ENCODE measurements around the gene REXO2.

The REXO2 gene

DNA sequence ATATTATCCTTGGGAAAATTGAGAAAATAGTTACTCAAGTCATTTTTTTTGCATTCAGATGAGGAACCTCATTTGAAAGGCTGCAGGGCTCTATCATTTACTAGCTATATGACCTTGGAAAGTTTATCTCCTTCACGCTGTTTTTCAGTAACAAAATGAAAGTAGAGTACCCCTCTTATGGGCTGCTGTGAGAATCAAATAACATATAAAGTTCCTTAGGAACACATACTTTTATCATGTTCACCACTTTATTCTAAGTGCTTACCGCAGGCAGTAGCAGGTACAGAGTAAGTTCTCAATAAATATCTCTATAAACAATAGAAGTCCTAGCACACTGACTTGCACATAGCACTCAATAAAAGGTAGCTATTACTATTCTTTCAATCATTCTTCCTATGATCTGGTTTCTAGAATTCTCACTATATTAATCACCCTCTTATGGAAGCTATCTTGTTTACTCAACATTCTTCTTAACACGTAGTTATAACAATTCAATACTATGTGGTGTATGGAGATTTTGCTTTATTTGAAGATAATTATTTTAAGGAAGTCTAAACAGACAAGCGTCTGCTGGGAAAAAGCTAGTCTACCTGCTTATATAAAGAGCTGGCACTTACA lies 40.9 kb upstream of the REXO2 start:
- H3K4me3 ChIP-seq (ENCODE audit: low read depth, low read length): no peak overlapping the region
- H3K27ac ChIP-seq: peak overlapping the region; percentile 98; the same call in 1 of the 2 replicates

DNA sequence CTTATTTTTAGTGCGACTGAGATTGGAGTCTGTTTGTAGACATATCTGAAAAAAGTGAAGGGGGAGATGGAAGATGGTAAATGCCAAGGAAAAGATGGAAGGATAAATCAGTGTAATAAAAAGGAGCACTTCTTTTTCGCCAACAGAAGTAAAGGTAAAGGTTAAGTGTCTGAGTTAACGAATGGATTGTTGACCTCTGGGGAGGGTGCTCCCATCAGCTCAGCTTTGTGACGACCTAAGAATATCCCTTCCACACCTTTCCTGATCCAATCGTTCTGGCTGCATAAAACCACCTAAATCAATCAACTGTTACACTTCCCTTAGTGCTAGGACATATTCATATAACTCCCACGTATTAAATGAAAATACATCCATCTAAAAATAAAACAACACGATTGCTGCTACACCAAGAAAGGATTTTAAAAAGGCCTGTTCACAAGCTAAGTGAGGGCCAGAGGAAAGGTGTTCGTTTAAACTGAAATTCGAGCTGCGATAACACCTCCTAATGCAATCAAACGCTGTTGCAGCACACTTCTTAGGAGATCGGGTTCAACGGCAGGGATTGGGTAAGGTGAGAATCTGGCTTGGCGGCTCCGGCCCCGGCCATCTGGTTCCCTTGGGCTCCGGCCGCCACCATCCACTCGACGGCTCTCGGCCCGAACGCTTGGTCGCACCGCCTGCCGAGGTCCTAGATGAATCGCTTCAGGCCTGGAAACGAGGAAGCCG lies 39.6 kb upstream of the REXO2 start:
- peak; percentile 73 for DNase-seq

More for the DNA sequence above, 40.9 kb upstream of the REXO2 start:
- no peaks in the 10 kb centered on the region for H3K9me3 ChIP-seq (ENCODE audit: severe bottlenecking)
- peaks cover 12% of the 10 kb centered on the region for H3K36me3 ChIP-seq
- no peak for DNase-seq
- TF ChIP-seq, protein P1, sequence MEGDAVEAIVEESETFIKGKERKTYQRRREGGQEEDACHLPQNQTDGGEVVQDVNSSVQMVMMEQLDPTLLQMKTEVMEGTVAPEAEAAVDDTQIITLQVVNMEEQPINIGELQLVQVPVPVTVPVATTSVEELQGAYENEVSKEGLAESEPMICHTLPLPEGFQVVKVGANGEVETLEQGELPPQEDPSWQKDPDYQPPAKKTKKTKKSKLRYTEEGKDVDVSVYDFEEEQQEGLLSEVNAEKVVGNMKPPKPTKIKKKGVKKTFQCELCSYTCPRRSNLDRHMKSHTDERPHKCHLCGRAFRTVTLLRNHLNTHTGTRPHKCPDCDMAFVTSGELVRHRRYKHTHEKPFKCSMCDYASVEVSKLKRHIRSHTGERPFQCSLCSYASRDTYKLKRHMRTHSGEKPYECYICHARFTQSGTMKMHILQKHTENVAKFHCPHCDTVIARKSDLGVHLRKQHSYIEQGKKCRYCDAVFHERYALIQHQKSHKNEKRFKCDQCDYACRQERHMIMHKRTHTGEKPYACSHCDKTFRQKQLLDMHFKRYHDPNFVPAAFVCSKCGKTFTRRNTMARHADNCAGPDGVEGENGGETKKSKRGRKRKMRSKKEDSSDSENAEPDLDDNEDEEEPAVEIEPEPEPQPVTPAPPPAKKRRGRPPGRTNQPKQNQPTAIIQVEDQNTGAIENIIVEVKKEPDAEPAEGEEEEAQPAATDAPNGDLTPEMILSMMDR (IDR thresholded peaks at IDR 0.05; ENCODE audit: low read depth, low read length): no peak
- no peaks in the 10 kb centered on the region for H3K27me3 ChIP-seq (ENCODE audit: insufficient read depth, low read depth, severe bottlenecking)

DNA sequence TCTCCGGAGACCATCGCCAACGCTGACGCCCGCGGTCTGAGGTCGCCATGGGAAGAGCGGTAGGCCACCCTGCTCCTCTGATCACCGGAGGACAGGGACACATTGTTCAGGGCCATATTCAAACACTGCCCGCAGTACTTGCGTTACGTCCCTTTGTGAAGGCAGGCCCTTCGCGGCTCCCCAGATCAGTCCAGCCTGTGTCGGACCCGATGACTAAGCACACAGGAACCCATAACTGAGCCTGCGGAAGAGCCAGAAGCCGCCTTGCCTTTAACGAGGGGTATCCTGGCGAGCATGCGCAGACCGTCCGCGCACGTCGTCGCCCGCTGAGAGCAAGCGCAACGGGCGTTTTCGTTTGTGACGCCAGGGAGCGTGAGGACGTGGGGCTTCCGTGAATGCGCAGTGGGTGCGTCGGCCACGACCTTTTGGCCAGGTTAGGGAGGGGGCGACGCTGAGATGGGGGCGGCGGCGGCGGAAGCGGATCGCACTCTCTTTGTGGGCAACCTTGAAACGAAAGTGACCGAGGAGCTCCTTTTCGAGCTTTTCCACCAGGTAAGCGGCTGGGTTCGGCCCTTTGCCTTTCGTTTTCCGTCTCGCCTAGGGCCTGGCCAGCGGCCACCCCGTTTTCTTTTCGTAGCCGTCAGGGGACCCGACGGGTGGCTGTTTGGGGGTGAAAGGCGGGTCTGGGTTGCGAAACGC lies 38.9 kb upstream of the REXO2 start, which contains the start of the genes C11orf71 and RBM7:
Gene C11orf71 (minus strand): TSS at position 296 of the 699 bp plus-strand sequence. CDS start 180 bp downstream, at position 116.
Gene RBM7 (plus strand): TSS at position 451 of the 699 bp plus-strand sequence. CDS start 6 bp downstream, at position 457.
- H3K27me3 ChIP-seq (ENCODE audit: insufficient read depth, low read depth, severe bottlenecking): no peaks in the 10 kb centered on the region
- H3K9me3 ChIP-seq (ENCODE audit: severe bottlenecking): no peaks in the 10 kb centered on the region
- peaks cover 27% of the 10 kb centered on the region for H3K36me3 ChIP-seq
- TF ChIP-seq, protein P1 (IDR thresholded peaks at IDR 0.05; ENCODE audit: low read depth, low read length): no peak
- peak within 1 kb of the TSS; percentile 98 for H3K27ac ChIP-seq
- peak; percentile 97 for DNase-seq
- peak within 1 kb of the TSS; percentile 94 for H3K4me3 ChIP-seq (ENCODE audit: low read depth, low read length)

More for the DNA sequence above, 39.6 kb upstream of the REXO2 start:
- Histone ChIP-seq H3K27ac (peak overlapping the region; percentile 98), H3K4me3 (ENCODE audit: low read depth, low read length) (peak overlapping the region; percentile 94), H3K27me3 (ENCODE audit: insufficient read depth, low read depth, severe bottlenecking) (no peaks in the 10 kb centered on the region), H3K36me3 (peaks cover 21% of the 10 kb centered on the region), H3K9me3 (ENCODE audit: severe bottlenecking) (no peaks in the 10 kb centered on the region)
- TF ChIP-seq, protein P1 (IDR thresholded peaks at IDR 0.05; ENCODE audit: low read depth, low read length): no peak

DNA sequence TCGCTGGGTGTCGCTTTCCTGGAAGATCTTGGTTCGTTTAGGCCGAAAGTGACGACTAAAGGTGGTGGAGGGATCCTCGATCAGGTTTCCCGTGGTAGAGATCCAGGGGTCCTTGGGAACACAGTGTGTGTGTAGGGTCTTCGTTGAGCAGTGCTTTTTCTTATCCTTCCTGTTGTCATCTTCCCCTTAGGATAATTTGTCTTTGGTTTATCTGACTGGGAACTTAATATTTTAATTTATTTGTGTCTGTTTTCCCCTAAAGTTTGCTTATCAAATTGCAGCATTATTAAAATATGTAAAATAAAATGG lies 38.4 kb upstream of the REXO2 start:
- TF ChIP-seq, protein P1 (IDR thresholded peaks at IDR 0.05; ENCODE audit: low read depth, low read length): no peak; the same call in 1 of the 2 replicates

DNA sequence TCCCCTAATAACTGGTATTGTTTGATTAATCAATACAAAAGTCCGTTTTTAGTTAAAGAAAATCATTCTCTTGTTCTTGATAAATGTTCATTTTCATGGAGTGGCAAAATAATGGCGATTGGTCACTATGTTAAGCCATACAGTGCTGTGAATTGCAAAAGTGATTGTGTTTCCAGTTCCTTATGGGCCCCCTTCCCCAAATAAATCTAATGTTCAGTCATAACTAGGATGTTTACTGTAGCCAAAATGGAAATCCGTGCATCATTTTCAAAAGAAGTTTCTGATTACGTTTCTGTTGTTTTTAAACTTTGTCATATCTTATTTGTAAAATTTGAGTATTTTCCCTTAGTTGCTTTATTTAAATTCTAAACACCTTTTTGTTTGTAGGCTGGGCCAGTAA lies 38.0 kb upstream of the REXO2 start:
- Histone ChIP-seq H3K27ac (peak overlapping the region; percentile 98), H3K36me3 (peaks cover 37% of the 10 kb centered on the region), H3K4me3 (ENCODE audit: low read depth, low read length) (peak overlapping the region; percentile 94), H3K27me3 (ENCODE audit: insufficient read depth, low read depth, severe bottlenecking) (no peaks in the 10 kb centered on the region), H3K9me3 (ENCODE audit: severe bottlenecking) (no peaks in the 10 kb centered on the region)
- TF ChIP-seq, protein P1 (IDR thresholded peaks at IDR 0.05; ENCODE audit: low read depth, low read length): no peak
- DNase-seq: no peak

More for the DNA sequence above, 38.4 kb upstream of the REXO2 start:
- Histone ChIP-seq H3K36me3 (peaks cover 32% of the 10 kb centered on the region), H3K27me3 (ENCODE audit: insufficient read depth, low read depth, severe bottlenecking) (no peaks in the 10 kb centered on the region), H3K4me3 (ENCODE audit: low read depth, low read length) (peak overlapping the region; percentile 94), H3K9me3 (ENCODE audit: severe bottlenecking) (no peaks in the 10 kb centered on the region), H3K27ac (peak overlapping the region; percentile 98)
- no peak for DNase-seq
